ENCODE measurements around the gene FAM161A.

FAM161A gene

GRCh38 chr2:61784643-61785042, 69.2 kb downstream of the FAM161A start:
- DNase-seq (ENCODE audit: low read depth): no peak

DNA sequence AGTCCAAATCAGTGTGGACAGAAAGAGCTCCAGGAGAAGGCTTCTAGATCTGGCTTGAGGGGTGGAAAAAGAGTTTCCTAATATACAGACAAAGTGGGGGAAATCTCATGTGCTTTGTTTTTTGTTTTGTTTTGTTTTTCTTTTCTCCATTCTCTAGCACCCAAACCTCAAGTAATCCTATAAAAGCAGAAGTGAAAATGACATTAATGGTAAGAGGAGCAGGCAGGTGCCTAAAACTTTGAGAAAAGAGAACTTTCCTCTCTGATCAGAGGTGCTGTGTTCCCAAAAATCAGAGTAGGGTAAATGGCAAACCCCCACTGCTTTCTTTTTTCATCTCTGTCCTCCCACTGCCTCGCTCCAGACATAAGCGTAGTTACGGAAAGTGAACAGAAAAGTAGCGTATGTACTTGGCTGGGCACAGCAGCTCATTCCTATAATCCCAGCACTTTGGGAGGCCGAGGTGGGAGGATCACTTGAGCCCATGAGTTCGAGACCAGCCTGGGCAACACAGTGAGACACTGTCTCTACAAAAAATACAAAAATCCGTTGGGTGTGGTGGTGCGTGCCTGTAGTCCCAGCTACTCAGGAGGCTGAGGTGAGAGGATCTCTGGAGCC, 77.8 kb downstream of the FAM161A start:
- no peak for DNase-seq (ENCODE audit: low read depth)

Data from stimulated activated CD4-positive, alpha-beta T cell treated with anti-CD3 and anti-CD28 coated beads, Interleukin-2, amount 100 ng/mL, for 4 hours (primary cell).